ENCODE results near the gene DNAJC7.
"Not testable (repeated sequence)": the region's sequence is repeated elsewhere in the genome, so short reads cannot be mapped to it uniquely, and the experiment has no call there.

Gene DNAJC7

GRCh38 chr17:42039794-42040763 is 22.8 kb upstream of the DNAJC7 start:
- peak in 1 of 14 donors; percentile 69 for DNase-seq

- no peak for DNase-seq
These were observed 21.2 kb upstream of the DNAJC7 start for GRCh38 chr17:42038221-42038973.

GRCh38 chr17:42034059-42034458 is 16.8 kb upstream of the DNAJC7 start:
- DNase-seq = no peak

GRCh38 chr17:42031584-42031983 is 14.3 kb upstream of the DNAJC7 start:
- no peak for DNase-seq

GRCh38 chr17:42028791-42029127 is 11.5 kb upstream of the DNAJC7 start:
- DNase-seq = no peak

GRCh38 chr17:42027961-42028790 is 10.9 kb upstream of the DNAJC7 start:
- DNase-seq = no peak

GRCh38 chr17:42027590-42027889 is 10.3 kb upstream of the DNAJC7 start:
- DNase-seq = no peak

- DNase-seq = no peak
These were observed 9.8 kb upstream of the DNAJC7 start for GRCh38 chr17:42026857-42027589.

- no peak for DNase-seq
These were observed 8.7 kb upstream of the DNAJC7 start for GRCh38 chr17:42025936-42026335.

GRCh38 chr17:42025191-42025579 is 7.9 kb upstream of the DNAJC7 start:
- no peak for DNase-seq

GRCh38 chr17:42023524-42024349 is 6.5 kb upstream of the DNAJC7 start:
- DNase-seq = peak in 5 of 14 donors; percentile 3 to 35 (median 25)

GRCh38 chr17:42020845-42021244 is 3.6 kb upstream of the DNAJC7 start:
- DNase-seq = not testable (repeated sequence)

GRCh38 chr17:42019509-42020404 is 2.5 kb upstream of the DNAJC7 start, which contains the start of gene NKIRAS2:
Gene NKIRAS2 (plus strand): TSS chr17:42020090. CDS start chr17:42021578, 1,488 bp downstream.
- peak; percentile 30 to 92 (median 81) for DNase-seq

GRCh38 chr17:42018988-42019387 is 1.7 kb upstream of the DNAJC7 start:
- DNase-seq = no peak

GRCh38 chr17:42018339-42018738 is 1.1 kb upstream of the DNAJC7 start:
- no peak for DNase-seq

- peak in 1 of 14 donors; percentile 69 for DNase-seq
These were observed 594 bp upstream of the DNAJC7 start for GRCh38 chr17:42017866-42018200.

- peak in 8 of 14 donors; percentile 11 to 63 (median 42) for DNase-seq
These were observed 818 bp downstream of the DNAJC7 start for GRCh38 chr17:42016411-42016831.

- not testable (repeated sequence) for DNase-seq
These were observed 3.5 kb downstream of the DNAJC7 start for GRCh38 chr17:42013740-42014139.

- not testable (repeated sequence) for DNase-seq
These were observed 4.9 kb downstream of the DNAJC7 start for GRCh38 chr17:42012363-42012762.

Data from C1 segment of cervical spinal cord (tissue), 14 donors.